GM12878 (cell line): ENCODE data around the gene TRPM3. TPM values are rescaled to one million over a fixed set of nuclear protein-coding genes. Genes with fewer than 3 reads are reported as not detected.

Experiments used
- ATAC-seq: fragments of 200-7000 bp; cut with Tn5 transposase; 3 replicates; pipeline ENCODE4 v1.9.1; 2020; ENCODE audit warnings: mild to moderate bottlenecking, moderate library complexity
- BruUV-seq: library from RNA; stranded (reverse); fragments of 400-500 nt; replicated peaks from 2 replicates; lab custom pipeline; 2021; lab: Mats Ljungman, UMichigan
- CTCF ChIA-PET: fragments of 300-600 bp; sonication (Branson Sonifier 250); formaldehyde crosslinking; extraction: SDS; loops from one replicate; lab custom pipeline; 2021; ENCODE audit warnings: inconsistent platforms; lab: Yijun Ruan, JAX
- POLR2A ChIA-PET: fragments of 350-600 bp; formaldehyde crosslinking; extraction: SDS; loops from one replicate; lab custom pipeline; 2021; ENCODE audit warnings: inconsistent platforms; lab: Charles Lee
- RAD21 ChIA-PET: fragments of 300-600 bp; sonication (Branson Sonifier 250); formaldehyde crosslinking; loops from one replicate; lab custom pipeline; 2023; ENCODE audit warnings: antibody characterized with exemption; ENCODE audit not compliant: unreplicated experiment; lab: Charles Lee
- SMC1A ChIA-PET: fragments of 300-600 bp; sonication (Branson Sonifier 250); formaldehyde crosslinking; loops from one replicate; lab custom pipeline; 2023; ENCODE audit not compliant: unreplicated experiment, uncharacterized antibody; lab: Charles Lee
- DNase-seq: peaks from one replicate; pipeline ENCODE4 v3.0.0-alpha.2; 2011; ENCODE audit warnings: low read depth, low spot score
- FAIRE-seq: peaks from 3 replicates; lab custom pipeline; 2011; peaks lifted over from hg19 to GRCh38; lab: Jason Lieb, UNC
- H2AFZ ChIP-seq: 2 replicates; pipeline ENCODE4 v1.6.0; 2011; ENCODE audit warnings: low read depth, low read length, control low read depth; ENCODE audit not compliant: control insufficient read depth
- H3K27ac ChIP-seq: 2 replicates; pipeline ENCODE4 v1.5.1; 2011; ENCODE audit warnings: control low read depth; ENCODE audit not compliant: control insufficient read depth, insufficient read depth
- H3K27me3 ChIP-seq, 2 experiments: replicated peaks in 1 of 2; 2 replicates each; pipeline versions ENCODE4 v1.6.0 to v1.6.1; 2011; ENCODE audit warnings: low read length in 1 of 2; ENCODE audit not compliant: control insufficient read depth in 2 of 2, insufficient read depth in 2 of 2
- H3K36me3 ChIP-seq, 2 experiments: 2 replicates each; pipeline ENCODE4 v1.5.1; 2011; ENCODE audit warnings: low read length in 1 of 2; ENCODE audit not compliant: control insufficient read depth in 2 of 2, insufficient read depth in 2 of 2
- H3K4me1 ChIP-seq: 2 replicates; pipeline ENCODE4 v1.6.1; 2011; ENCODE audit warnings: mild to moderate bottlenecking, low read length, moderate library complexity, mixed read lengths; ENCODE audit not compliant: control insufficient read depth, insufficient read depth
- H3K4me2 ChIP-seq: 2 replicates; pipeline ENCODE4 v1.6.0; 2011; ENCODE audit warnings: control low read depth; ENCODE audit not compliant: control insufficient read depth, insufficient read depth
- H3K4me3 ChIP-seq: fragments of 200-600 bp; sonication (generic); 2 replicates; pipeline ENCODE4 v1.5.1; 2016
- H3K79me2 ChIP-seq: 2 replicates; pipeline ENCODE4 v1.6.0; 2011; ENCODE audit warnings: low read length; ENCODE audit not compliant: control insufficient read depth, insufficient read depth
- H3K9ac ChIP-seq: 2 replicates; pipeline ENCODE4 v1.8.0; 2011; ENCODE audit warnings: low read length, control low read depth, mixed read lengths; ENCODE audit not compliant: control insufficient read depth, insufficient read depth
- H3K9me3 ChIP-seq: replicated peaks from 3 replicates; pipeline ENCODE4 v1.5.1; 2011; ENCODE audit warnings: mild to moderate bottlenecking, low read length; ENCODE audit not compliant: control insufficient read depth, insufficient read depth
- H4K20me1 ChIP-seq: 2 replicates; pipeline ENCODE4 v1.6.0; 2011; ENCODE audit not compliant: control insufficient read depth, insufficient read depth
- BCL11A ChIP-seq: IDR thresholded peaks from 2 replicates; pipeline ENCODE4 v1.6.1; 2011; ENCODE audit warnings: low read depth, low read length
- CREB1 ChIP-seq: IDR thresholded peaks from 2 replicates; pipeline ENCODE4 v1.6.1; 2012; ENCODE audit warnings: low read depth, mild to moderate bottlenecking, inconsistent platforms
- EZH2 ChIP-seq: IDR thresholded peaks from 2 replicates; pipeline ENCODE4 v1.6.1; 2012; ENCODE audit warnings: low read depth, mild to moderate bottlenecking, control low read depth, inconsistent platforms, low read length, borderline replicate concordance; ENCODE audit not compliant: control insufficient read depth
- GATAD2B ChIP-seq: fragments of 450-650 bp; conservative IDR thresholded peaks from 2 replicates; pipeline ENCODE4 v1.6.1; 2017; ENCODE audit warnings: low read depth, mild to moderate bottlenecking, moderate library complexity
- IKZF2 ChIP-seq, 2 experiments: fragments of 450-650 bp; IDR thresholded peaks; 2 replicates each; pipeline ENCODE4 v1.6.1; 2017; ENCODE audit warnings: mild to moderate bottlenecking in 2 of 2, moderate library complexity in 2 of 2
- NFYA ChIP-seq: IDR thresholded peaks from 2 replicates; pipeline ENCODE4 v1.6.1; 2011; ENCODE audit warnings: low read depth, mild to moderate bottlenecking, low read length, improper control_type of control experiment, borderline replicate concordance
- PAX8 ChIP-seq: fragments of 450-650 bp; IDR thresholded peaks from 2 replicates; pipeline ENCODE4 v1.6.1; 2017; ENCODE audit warnings: mild to moderate bottlenecking, moderate library complexity
- RAD51 ChIP-seq: fragments of 450-650 bp; IDR thresholded peaks from 2 replicates; pipeline ENCODE4 v1.6.1; 2016; ENCODE audit warnings: moderate library complexity, mild to moderate bottlenecking, inconsistent platforms
- TCF12 ChIP-seq: IDR thresholded peaks from 2 replicates; pipeline ENCODE4 v1.6.1; 2011; ENCODE audit warnings: low read depth, mild to moderate bottlenecking, low read length
- ZBED1 ChIP-seq: IDR thresholded peaks from 2 replicates; pipeline ENCODE4 v1.6.1; 2016; ENCODE audit warnings: borderline replicate concordance
- WGBS: methylation state at CpG from one replicate; pipeline ENCODE4 v1.1.6; 2016; ENCODE audit warnings: low lambda C conversion rate; ENCODE audit not compliant: insufficient replicate concordance, insufficient coverage; ENCODE audit errors: missing lambda C conversion rate; 5-methylcytosine and 5-hydroxymethylcytosine counted together
- in situ Hi-C: fragments of 300-500 bp; cut with MboI; formaldehyde crosslinking; loops from 9 replicates; pipeline ENCODE4 v1.14.3; 2018; ENCODE audit warnings: mixed read lengths
- intact Hi-C: fragments of 100-400 bp; cut with micrococcal nuclease; formaldehyde crosslinking; loops from one replicate; pipeline ENCODE4 v1.14.2; 2022; ENCODE audit not compliant: unreplicated experiment
- polyA plus RNA-seq, 11 experiments: library from polyadenylated mRNA; depleted of rRNA in 4 of 11; unstranded in 6 of 11; stranded (reverse) in 5 of 11; fragments of >200 nt; fragmentation: Nextera tagmentation in 4 of 11; fragmentation: Illumina TruSeq in 1 of 11; extraction: Ambion mirVana in 4 of 11; extraction: Trizol in 1 of 11; gene quantifications; 1 replicate in 1 of 11; 2 replicates in 10 of 11; pipeline versions ENCODE4 v1.2.1 to v1.2.3, GENCODE V29; 2011 to 2016; ENCODE audit warnings: inconsistent platforms in 2 of 11, missing spikeins in 2 of 11, low read depth in 1 of 11
- total RNA-seq, 4 experiments: library from RNA; depleted of rRNA in 3 of 4; stranded (reverse); fragments of >200 nt in 3 of 4; fragmentation: Illumina TruSeq in 1 of 4; extraction: Trizol in 1 of 4; gene quantifications; 2 replicates each; pipeline versions ENCODE4 v1.2.1 to v1.2.3, GENCODE V29; 2013 to 2021
- TF ChIP-seq, protein P1 (sequence below): fragments of 450-650 bp; IDR thresholded peaks from 2 replicates; pipeline ENCODE4 v1.6.1; 2016; ENCODE audit warnings: mild to moderate bottlenecking
- TF ChIP-seq, protein P2 (sequence below): fragments of 450-650 bp; formaldehyde crosslinking; IDR thresholded peaks from 2 replicates; pipeline ENCODE4 v1.5.0; 2022; ENCODE audit warnings: mild to moderate bottlenecking, missing genetic modification characterization
- TF ChIP-seq, protein P3 (sequence below): fragments of 450-650 bp; IDR thresholded peaks from 2 replicates; pipeline ENCODE4 v1.6.1; 2018; ENCODE audit warnings: mild to moderate bottlenecking, low read depth, moderate library complexity; ENCODE audit not compliant: partially characterized antibody

TRPM3 gene
- total and polyA plus RNA-seq, 10 of the 15 experiments (the other 5 are each of a cell fraction or from before 2014, with no cell fraction given) = not detected

DNA sequence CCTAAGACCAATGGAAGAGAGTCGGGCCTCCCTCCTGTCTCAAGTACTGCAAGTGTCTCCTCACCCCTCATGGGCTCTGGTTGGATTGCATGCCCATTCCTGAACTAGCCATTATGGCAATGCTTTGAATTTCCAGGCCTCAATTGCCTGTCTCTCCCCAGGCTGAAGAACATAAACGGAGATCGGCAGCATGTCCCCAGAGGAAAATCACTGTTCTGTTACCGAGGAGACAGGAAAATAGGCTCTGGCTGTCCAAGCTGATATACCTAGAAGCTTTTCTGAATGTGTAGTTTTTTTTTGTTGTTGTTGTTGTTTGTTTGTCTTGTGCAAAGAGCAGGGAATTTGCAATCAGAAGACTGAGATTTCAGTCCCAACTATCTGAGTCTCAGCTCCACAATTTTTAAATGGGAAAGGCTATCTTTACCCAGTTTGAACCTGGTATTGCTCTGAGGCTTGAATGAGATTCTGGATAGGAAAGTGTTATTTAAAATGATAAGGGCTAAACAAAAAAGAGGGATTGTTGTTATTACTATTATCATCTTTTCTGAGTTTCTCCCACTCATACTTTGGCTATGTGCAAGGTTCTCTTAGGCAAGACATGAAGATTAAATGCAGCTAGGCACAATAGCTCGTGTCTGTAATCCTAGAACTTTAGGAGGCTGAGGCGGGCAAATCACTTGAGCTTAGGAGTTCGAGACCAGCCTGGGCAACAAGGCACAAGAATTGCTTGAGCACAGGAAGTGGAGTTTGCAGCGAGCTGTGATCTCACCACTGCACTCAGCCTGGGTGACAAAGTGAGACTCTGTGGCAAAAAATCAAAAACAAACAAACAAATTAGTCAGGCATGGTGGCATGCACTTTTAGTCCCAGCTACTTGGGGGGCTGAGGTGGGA lies 629.7 kb downstream of the TRPM3 start:
- no peak overlapping the region for H3K4me3 ChIP-seq
- FAIRE-seq (no peak), ATAC-seq (no peak), DNase-seq (no peak)
- no peaks in the 10 kb centered on the region for H3K4me1 ChIP-seq
- WGBS = 28% methylated on average over 8 of the region's 8 CpGs
- no peaks in the 10 kb centered on the region for H3K9me3 ChIP-seq
- no peaks in the 10 kb centered on the region for H4K20me1 ChIP-seq
- in situ Hi-C loops (no loop called here), intact Hi-C loops (no loop called here)
- no peak for TF ChIP-seq PAX8
- TF ChIP-seq RAD51 = no peak
- TF ChIP-seq EZH2 = no peak
- no peak for TF ChIP-seq TCF12
- TF ChIP-seq, protein P1, sequence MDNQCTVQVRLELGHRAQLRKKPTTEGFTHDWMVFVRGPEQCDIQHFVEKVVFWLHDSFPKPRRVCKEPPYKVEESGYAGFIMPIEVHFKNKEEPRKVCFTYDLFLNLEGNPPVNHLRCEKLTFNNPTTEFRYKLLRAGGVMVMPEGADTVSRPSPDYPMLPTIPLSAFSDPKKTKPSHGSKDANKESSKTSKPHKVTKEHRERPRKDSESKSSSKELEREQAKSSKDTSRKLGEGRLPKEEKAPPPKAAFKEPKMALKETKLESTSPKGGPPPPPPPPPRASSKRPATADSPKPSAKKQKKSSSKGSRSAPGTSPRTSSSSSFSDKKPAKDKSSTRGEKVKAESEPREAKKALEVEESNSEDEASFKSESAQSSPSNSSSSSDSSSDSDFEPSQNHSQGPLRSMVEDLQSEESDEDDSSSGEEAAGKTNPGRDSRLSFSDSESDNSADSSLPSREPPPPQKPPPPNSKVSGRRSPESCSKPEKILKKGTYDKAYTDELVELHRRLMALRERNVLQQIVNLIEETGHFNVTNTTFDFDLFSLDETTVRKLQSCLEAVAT = no peak
- TF ChIP-seq, protein P2, sequence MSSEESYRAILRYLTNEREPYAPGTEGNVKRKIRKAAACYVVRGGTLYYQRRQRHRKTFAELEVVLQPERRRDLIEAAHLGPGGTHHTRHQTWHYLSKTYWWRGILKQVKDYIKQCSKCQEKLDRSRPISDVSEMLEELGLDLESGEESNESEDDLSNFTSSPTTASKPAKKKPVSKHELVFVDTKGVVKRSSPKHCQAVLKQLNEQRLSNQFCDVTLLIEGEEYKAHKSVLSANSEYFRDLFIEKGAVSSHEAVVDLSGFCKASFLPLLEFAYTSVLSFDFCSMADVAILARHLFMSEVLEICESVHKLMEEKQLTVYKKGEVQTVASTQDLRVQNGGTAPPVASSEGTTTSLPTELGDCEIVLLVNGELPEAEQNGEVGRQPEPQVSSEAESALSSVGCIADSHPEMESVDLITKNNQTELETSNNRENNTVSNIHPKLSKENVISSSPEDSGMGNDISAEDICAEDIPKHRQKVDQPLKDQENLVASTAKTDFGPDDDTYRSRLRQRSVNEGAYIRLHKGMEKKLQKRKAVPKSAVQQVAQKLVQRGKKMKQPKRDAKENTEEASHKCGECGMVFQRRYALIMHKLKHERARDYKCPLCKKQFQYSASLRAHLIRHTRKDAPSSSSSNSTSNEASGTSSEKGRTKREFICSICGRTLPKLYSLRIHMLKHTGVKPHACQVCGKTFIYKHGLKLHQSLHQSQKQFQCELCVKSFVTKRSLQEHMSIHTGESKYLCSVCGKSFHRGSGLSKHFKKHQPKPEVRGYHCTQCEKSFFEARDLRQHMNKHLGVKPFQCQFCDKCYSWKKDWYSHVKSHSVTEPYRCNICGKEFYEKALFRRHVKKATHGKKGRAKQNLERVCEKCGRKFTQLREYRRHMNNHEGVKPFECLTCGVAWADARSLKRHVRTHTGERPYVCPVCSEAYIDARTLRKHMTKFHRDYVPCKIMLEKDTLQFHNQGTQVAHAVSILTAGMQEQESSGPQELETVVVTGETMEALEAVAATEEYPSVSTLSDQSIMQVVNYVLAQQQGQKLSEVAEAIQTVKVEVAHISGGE (CRISPR knock-in tag) = no peak
- TF ChIP-seq BCL11A = no peak
- TF ChIP-seq IKZF2 (IDR thresholded peaks at IDR 0.05) = no peak
- TF ChIP-seq CREB1 = no peak
- TF ChIP-seq ZBED1 = no peak
- no peak for TF ChIP-seq NFYA
- TF ChIP-seq, protein P3, sequence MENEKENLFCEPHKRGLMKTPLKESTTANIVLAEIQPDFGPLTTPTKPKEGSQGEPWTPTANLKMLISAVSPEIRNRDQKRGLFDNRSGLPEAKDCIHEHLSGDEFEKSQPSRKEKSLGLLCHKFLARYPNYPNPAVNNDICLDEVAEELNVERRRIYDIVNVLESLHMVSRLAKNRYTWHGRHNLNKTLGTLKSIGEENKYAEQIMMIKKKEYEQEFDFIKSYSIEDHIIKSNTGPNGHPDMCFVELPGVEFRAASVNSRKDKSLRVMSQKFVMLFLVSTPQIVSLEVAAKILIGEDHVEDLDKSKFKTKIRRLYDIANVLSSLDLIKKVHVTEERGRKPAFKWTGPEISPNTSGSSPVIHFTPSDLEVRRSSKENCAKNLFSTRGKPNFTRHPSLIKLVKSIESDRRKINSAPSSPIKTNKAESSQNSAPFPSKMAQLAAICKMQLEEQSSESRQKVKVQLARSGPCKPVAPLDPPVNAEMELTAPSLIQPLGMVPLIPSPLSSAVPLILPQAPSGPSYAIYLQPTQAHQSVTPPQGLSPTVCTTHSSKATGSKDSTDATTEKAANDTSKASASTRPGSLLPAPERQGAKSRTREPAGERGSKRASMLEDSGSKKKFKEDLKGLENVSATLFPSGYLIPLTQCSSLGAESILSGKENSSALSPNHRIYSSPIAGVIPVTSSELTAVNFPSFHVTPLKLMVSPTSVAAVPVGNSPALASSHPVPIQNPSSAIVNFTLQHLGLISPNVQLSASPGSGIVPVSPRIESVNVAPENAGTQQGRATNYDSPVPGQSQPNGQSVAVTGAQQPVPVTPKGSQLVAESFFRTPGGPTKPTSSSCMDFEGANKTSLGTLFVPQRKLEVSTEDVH = no peak
- TF ChIP-seq GATAD2B = no peak
- H3K36me3 ChIP-seq = no peaks in the 10 kb centered on the region
- no TSS peak for BruUV-seq
- ChIA-PET SMC1A (no interaction called here), RAD21 (interaction anchor here (1.1 kb wide), 1 partner anchor 111 kb away, joined by 3 read pairs; no protein-coding TSS in a partner anchor), CTCF (interaction anchor here (1.7 to 2.2 kb wide), 2 partner anchors 13 to 151 kb away, joined by 7 to 8 read pairs; no protein-coding TSS in a partner anchor), POLR2A (interaction anchor here (0.6 kb wide), 1 partner anchor 128 kb away, joined by 3 read pairs; no protein-coding TSS in a partner anchor)
- H3K27me3 ChIP-seq = peaks cover 0 to 2% of the 10 kb centered on the region in 2 experiments; a peak in 1 of 4 replicates
- H3K9ac ChIP-seq = no peak overlapping the region
- H3K4me2 ChIP-seq = no peak overlapping the region
- H3K27ac ChIP-seq = no peak overlapping the region
- H2AFZ ChIP-seq = no peak overlapping the region
- H3K79me2 ChIP-seq = no peaks in the 10 kb centered on the region
